Pancreas (tissue), 10 donors: ENCODE measurements around the gene GPR3. TPM values are rescaled to one million over a fixed set of nuclear protein-coding genes. Genes with fewer than 3 reads are reported as not detected.
A peak's percentile ranks its signal among the peaks of the same experiment; 100 is the strongest.

Experiments
- ATAC-seq, 4 donors: fragments of 200-7000 bp; cut with Tn5 transposase; one replicate each; pipeline versions ENCODE4 v1.8.0 to v1.9.1; 2020; ENCODE audit warnings: mild to moderate bottlenecking in 4 of 4, moderate library complexity in 4 of 4
- DNase-seq, 6 donors: peaks; one replicate each; pipeline ENCODE4 v3.0.0-alpha.2; 2020
- FAIRE-seq: peaks from 2 replicates; lab custom pipeline; 2012; peaks lifted over from hg19 to GRCh38; lab: Jason Lieb, UNC
- H3K27ac ChIP-seq, 4 donors: fragments of 200-600 bp; sonication (generic); 1 replicate in 3 of 4; 2 replicates in 1 of 4; pipeline versions ENCODE4 v1.5.0 to v1.8.0; 2020
- H3K27me3 ChIP-seq, 4 donors: fragments of 200-600 bp; one replicate each; pipeline ENCODE4 v1.8.0; 2021
- H3K36me3 ChIP-seq, 3 donors: fragments of 200-600 bp; sonication (generic) in 1 of 3; one replicate each; pipeline versions ENCODE4 v1.5.0 to v1.8.0; 2020 to 2021
- H3K4me1 ChIP-seq, 3 donors: fragments of 200-600 bp; one replicate each; pipeline ENCODE4 v1.8.0; 2021
- H3K4me3 ChIP-seq, 4 donors: fragments of 200-600 bp; sonication (generic) in 2 of 4; one replicate each; pipeline versions ENCODE4 v1.5.0 to v1.8.0; 2020 to 2021
- H3K9me3 ChIP-seq, 4 donors: fragments of 200-600 bp; one replicate each; pipeline ENCODE4 v1.8.0; 2021
- WGBS, 2 donors: extraction: QIAGEN DNeasy Blood & Tissue Kit; methylation state at CpG; one replicate each; pipeline ENCODE4 v1.1.7; 2013; 5-methylcytosine and 5-hydroxymethylcytosine counted together
- intact Hi-C, 3 donors: fragments of 100-400 bp; cut with DNase I; formaldehyde crosslinking; loops; one replicate each; pipeline versions ENCODE4 v1.11.1 to v1.14.2; 2022
- polyA plus RNA-seq, 2 donors: library from polyadenylated mRNA; stranded (reverse); fragments of 200-250 nt; gene quantifications; one replicate each; pipeline ENCODE4 v1.2.3, GENCODE V29; 2013
- total RNA-seq, 6 donors: library from RNA; stranded (reverse); fragmentation: NEBNext Ultra II Directional in 4 of 6; extraction: Animal tissue kit (Norgen Biotek cat#: 25700) in 4 of 6; gene quantifications; one replicate each; pipeline versions ENCODE4 v1.2.1 to v1.2.4, GENCODE V29; 2021 to 2023
- TF ChIP-seq, protein P1 (sequence below), 4 donors: fragments of 200-600 bp; sonication (generic) in 3 of 4; IDR thresholded peaks; one replicate each; pipeline versions ENCODE4 v1.5.0 to v1.8.0; 2021; ENCODE audit warnings: antibody characterized with exemption in 4 of 4
- donor health status: healthy with polysubstance abuse.
- donor health status: DM: no; HTN: no; CAD: no; lungs with moderate emphysema.
- donor health status: DM: no; HTN: no; CAD: no.
- donor health status: control.
- donor health status: control.
- donor health status: Bipolar disorder and iron deficiency.
- donor health status: DM: yes; HTN: yes; CAD: no.
- donor health status: DM: no; HTN: no; CAD: no.
- donor health status: DM: no; HTN: no; CAD: no.
- donor health status: DM: yes; HTN: yes; CAD: no.

The GPR3 gene
- total and polyA plus RNA-seq, 8 donors = 0.09 to 0.52 (median 0.28) TPM; not detected in 3

DNA sequence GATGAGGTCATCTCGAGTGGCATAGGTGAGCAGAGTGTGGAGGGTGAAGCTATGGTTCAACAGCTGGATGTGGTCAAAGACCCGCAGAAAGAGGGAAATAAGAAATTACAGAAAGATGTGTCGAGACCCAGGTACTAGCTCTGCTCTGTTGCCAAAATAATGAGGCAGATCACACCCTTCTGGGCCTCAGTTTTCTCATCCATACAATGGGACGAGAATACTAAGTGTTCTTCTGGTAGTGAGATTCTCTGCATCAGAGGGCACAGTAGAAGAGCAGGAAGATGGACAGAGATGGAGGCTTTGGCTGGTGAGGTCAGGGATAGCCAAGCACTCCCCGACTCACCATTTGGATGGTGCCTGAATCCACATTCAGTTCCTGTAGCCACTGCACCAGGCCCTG, 36.7 kb upstream of the GPR3 start:
- ATAC-seq = no peak
- FAIRE-seq = no peak
- Histone ChIP-seq H3K4me3 (no peak overlapping the region), H3K36me3 (no peaks in the 10 kb centered on the region), H3K4me1 (peaks cover 0 to 4% (median 0%) of the 10 kb centered on the region in 3 donors), H3K27me3 (no peaks in the 10 kb centered on the region), H3K27ac (no peak overlapping the region), H3K9me3 (no peaks in the 10 kb centered on the region)
- intact Hi-C loops = loop anchor here in 1 of 3 donors (5.0 kb wide), 1 partner anchor 37 kb away; the partner anchor contains the start of gene GPR3
- no peak for DNase-seq
- 86 to 91% methylated on average over 5 of the region's 5 CpGs for WGBS, 2 donors
- TF ChIP-seq, protein P1, sequence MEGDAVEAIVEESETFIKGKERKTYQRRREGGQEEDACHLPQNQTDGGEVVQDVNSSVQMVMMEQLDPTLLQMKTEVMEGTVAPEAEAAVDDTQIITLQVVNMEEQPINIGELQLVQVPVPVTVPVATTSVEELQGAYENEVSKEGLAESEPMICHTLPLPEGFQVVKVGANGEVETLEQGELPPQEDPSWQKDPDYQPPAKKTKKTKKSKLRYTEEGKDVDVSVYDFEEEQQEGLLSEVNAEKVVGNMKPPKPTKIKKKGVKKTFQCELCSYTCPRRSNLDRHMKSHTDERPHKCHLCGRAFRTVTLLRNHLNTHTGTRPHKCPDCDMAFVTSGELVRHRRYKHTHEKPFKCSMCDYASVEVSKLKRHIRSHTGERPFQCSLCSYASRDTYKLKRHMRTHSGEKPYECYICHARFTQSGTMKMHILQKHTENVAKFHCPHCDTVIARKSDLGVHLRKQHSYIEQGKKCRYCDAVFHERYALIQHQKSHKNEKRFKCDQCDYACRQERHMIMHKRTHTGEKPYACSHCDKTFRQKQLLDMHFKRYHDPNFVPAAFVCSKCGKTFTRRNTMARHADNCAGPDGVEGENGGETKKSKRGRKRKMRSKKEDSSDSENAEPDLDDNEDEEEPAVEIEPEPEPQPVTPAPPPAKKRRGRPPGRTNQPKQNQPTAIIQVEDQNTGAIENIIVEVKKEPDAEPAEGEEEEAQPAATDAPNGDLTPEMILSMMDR (IDR thresholded peaks at IDR 0.05) = no peak

DNA sequence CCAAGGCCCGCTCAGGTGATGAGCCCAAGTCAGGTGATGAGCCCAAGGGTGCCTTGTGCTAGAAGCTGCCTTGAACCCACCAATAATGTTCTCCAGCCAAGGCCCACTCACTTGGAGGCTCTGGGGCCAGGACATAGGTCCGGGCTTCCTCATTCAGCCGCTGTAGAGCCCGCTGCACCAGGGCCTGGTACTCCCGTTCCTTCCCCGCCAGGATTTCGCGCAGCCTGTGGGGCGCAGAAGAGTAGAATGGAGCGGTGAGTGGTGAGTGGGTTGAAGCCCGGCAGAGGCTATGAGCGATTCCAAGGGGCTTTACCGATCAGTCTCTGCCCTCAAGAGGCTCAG, 36.2 kb upstream of the GPR3 start:
- no peak for FAIRE-seq
- Histone ChIP-seq H3K27me3 (no peaks in the 10 kb centered on the region), H3K4me1 (peaks cover 0 to 4% (median 0%) of the 10 kb centered on the region in 3 donors), H3K4me3 (no peak overlapping the region), H3K27ac (no peak overlapping the region), H3K9me3 (no peaks in the 10 kb centered on the region), H3K36me3 (no peaks in the 10 kb centered on the region)
- intact Hi-C loops = loop anchor here in 1 of 3 donors (5.0 kb wide), 1 partner anchor 36 kb away; the partner anchor contains the start of gene GPR3
- TF ChIP-seq, protein P1 (IDR thresholded peaks at IDR 0.05) = no peak
- 92 to 95% methylated on average over 13 of the region's 13 CpGs for WGBS, 2 donors
- DNase-seq = no peak
- no peak for ATAC-seq

DNA sequence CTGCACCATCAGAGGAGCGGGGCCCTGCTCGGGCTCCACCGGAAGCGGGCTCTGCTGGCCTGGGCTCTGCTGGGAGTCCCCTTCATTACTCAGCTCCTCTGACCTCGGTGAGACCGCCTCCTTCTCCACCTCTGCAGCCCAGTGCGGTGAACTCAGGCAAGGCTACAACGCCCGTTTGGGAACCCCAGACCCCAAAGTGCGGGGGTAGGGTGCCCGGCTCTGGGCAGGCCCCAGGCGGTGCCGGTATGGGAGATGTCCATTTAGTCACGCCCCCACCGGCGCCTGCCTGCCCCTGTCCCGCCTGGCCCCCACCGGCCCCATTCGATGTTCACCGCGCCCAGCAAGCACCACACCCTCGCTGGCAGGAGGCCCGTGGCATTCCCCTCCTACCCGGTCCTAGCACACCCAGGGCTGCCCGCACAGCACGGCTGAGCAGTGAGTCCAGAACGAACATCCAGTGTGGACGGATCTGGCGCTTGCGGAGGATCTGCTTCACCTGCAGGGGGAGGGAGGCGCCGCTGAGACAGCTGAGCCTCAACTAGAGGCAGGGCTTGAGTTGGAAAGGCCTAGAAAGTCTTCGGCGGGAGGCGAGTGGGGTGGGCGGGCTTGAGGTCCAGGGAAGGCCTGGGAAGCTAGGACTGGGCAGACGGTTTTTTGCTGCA, 35.7 kb upstream of the GPR3 start:
- Histone ChIP-seq H3K9me3 (no peaks in the 10 kb centered on the region), H3K36me3 (no peaks in the 10 kb centered on the region), H3K4me3 (peak overlapping the region in 2 of 4 donors; percentile 38), H3K27ac (no peak overlapping the region), H3K27me3 (no peaks in the 10 kb centered on the region), H3K4me1 (peaks cover 0 to 4% (median 0%) of the 10 kb centered on the region in 3 donors)
- DNase-seq (peak in 5 of 6 donors; percentile 39 to 86 (median 62)), FAIRE-seq (no peak), ATAC-seq (peak; percentile 28 to 49 (median 38))
- intact Hi-C loops = loop anchor here in 1 of 3 donors (5.0 kb wide), 1 partner anchor 36 kb away; the partner anchor contains the start of gene GPR3
- 70 to 71% methylated on average over 37 of the region's 37 CpGs for WGBS, 2 donors
- TF ChIP-seq, protein P1 (IDR thresholded peaks at IDR 0.05) = no peak

DNA sequence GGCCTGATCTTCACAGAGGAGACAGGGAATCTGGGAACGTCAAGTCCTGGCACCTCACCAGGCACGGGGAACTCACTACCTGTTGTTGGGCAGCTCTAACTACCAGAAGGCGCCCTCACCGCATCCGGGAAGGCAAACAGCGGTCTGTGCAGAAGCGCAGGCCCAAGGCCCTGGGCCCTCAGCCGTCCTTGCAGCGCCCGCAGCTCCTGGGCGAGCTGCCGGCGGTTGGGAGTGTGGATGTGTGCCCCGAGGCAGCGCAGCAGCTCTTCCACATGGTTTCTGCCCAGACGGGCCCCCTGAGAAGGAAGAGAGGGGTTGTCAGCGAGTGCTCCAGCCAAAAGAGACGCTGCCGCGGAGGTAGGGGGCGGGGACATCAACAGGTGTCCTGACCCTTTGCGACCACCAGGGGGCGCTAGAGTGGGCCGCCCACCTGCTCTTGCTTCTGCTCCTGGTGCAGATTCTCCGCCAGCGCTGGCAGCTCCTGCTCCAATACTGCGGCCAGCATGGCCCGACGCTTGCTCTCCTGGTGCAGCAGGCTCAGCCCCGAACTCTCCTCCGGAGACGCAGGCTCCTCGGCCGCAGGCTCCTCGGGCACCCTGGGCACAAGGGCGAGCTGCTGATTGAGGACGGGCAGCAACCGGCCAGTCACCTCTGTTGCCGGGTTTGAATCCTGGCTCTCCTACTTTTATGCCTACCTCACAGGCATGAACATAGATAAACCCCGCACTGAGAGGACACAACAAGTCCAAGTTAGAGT, 35.0 kb upstream of the GPR3 start:
- no peak for FAIRE-seq
- TF ChIP-seq, protein P1 (IDR thresholded peaks at IDR 0.05) = peak; percentile 99 to 100 (median 100)
- H3K36me3 ChIP-seq = no peaks in the 10 kb centered on the region
- peaks cover 0 to 4% (median 0%) of the 10 kb centered on the region in 3 donors for H3K4me1 ChIP-seq
- H3K27me3 ChIP-seq = no peaks in the 10 kb centered on the region
- H3K27ac ChIP-seq = no peak overlapping the region
- ATAC-seq = peak; percentile 86 to 93 (median 90)
- WGBS, 2 donors = 11 to 13% methylated on average over 40 of the region's 40 CpGs
- peak overlapping the region in 3 of 4 donors; percentile 18 to 38 (median 38) for H3K4me3 ChIP-seq
- intact Hi-C loops = loop anchor here in 1 of 3 donors (5.0 kb wide), 1 partner anchor 35 kb away; the partner anchor contains the start of gene GPR3
- no peaks in the 10 kb centered on the region for H3K9me3 ChIP-seq
- peak; percentile 72 to 94 (median 84) for DNase-seq
